HEK293 (cell line): Measurements from ENCODE around the gene GALNS.

Experiments used
- CTCF ChIA-PET: fragments of 350-600 bp; formaldehyde crosslinking; extraction: SDS; loops from one replicate; lab custom pipeline; 2021; ENCODE audit warnings: antibody characterized with exemption; lab: Yijun Ruan, JAX
- POLR2A ChIA-PET: fragments of 300-600 bp; formaldehyde crosslinking; extraction: SDS; loops from one replicate; lab custom pipeline; 2020; ENCODE audit warnings: antibody characterized with exemption, inconsistent platforms; lab: Yijun Ruan, JAX
- H3K27ac ChIP-seq: fragments of 200-500 bp; sonication (Bioruptor generic); 2 replicates; pipeline ENCODE4 v1.5.1; 2014; ENCODE audit warnings: low read depth, low read length, control low read depth, inconsistent platforms; ENCODE audit errors: extremely low read depth
- H3K36me3 ChIP-seq, 2 experiments: fragments of 200-500 bp in 1 of 2; sonication (Bioruptor generic) in 1 of 2; 1 replicate in 1 of 2; 2 replicates in 1 of 2; pipeline ENCODE4 v1.5.1; 2014 to 2017; ENCODE audit warnings: inconsistent platforms in 2 of 2, low read length in 2 of 2; ENCODE audit not compliant: control insufficient read depth in 2 of 2, insufficient read depth in 1 of 2
- H3K4me1 ChIP-seq: fragments of 200-500 bp; sonication (Bioruptor generic); 2 replicates; pipeline ENCODE4 v1.5.1; 2014; ENCODE audit warnings: mild to moderate bottlenecking, low read length, inconsistent platforms; ENCODE audit not compliant: control insufficient read depth, insufficient read depth
- H3K4me3 ChIP-seq: 2 replicates; pipeline ENCODE4 v1.5.1; 2011; ENCODE audit warnings: low read depth, mild to moderate bottlenecking, control low read depth, low read length, moderate library complexity
- H3K9me3 ChIP-seq: fragments of 200-500 bp; sonication (Bioruptor generic); 2 replicates; pipeline ENCODE4 v1.5.1; 2014; ENCODE audit warnings: low read depth, low read length, inconsistent platforms; ENCODE audit not compliant: control insufficient read depth, insufficient read depth
- ATF2 ChIP-seq: fragments of 450-650 bp; formaldehyde crosslinking; IDR thresholded peaks from 2 replicates; pipeline ENCODE4 v1.5.1; 2016; ENCODE audit warnings: missing biosample characterization, missing genetic modification characterization, low read depth
- EGR2 ChIP-seq: fragments of 450-650 bp; formaldehyde crosslinking; IDR thresholded peaks from 2 replicates; pipeline ENCODE4 v1.5.1; 2016; ENCODE audit warnings: low read depth, missing biosample characterization, missing genetic modification characterization
- GLIS2 ChIP-seq: fragments of 450-650 bp; formaldehyde crosslinking; IDR thresholded peaks from 2 replicates; pipeline ENCODE4 v1.5.1; 2016; ENCODE audit warnings: missing biosample characterization, missing genetic modification characterization
- HOXC10 ChIP-seq: sonication (generic); formaldehyde crosslinking; IDR thresholded peaks from 2 replicates; pipeline ENCODE4 v1.8.1; 2023; ENCODE audit warnings: mild to moderate bottlenecking, missing genetic modification reagents
- HOXD13 ChIP-seq: sonication (generic); formaldehyde crosslinking; IDR thresholded peaks from 2 replicates; pipeline ENCODE4 v1.8.0; 2022; ENCODE audit warnings: missing genetic modification reagents, borderline replicate concordance
- KLF1 ChIP-seq: fragments of 450-650 bp; formaldehyde crosslinking; IDR thresholded peaks from 2 replicates; pipeline ENCODE4 v1.5.1; 2016; ENCODE audit warnings: missing biosample characterization, missing genetic modification characterization
- SALL2 ChIP-seq: fragments of 450-650 bp; formaldehyde crosslinking; IDR thresholded peaks from 2 replicates; pipeline ENCODE4 v1.5.0; 2017; ENCODE audit warnings: missing biosample characterization, mild to moderate bottlenecking, missing genetic modification characterization, borderline replicate concordance
- ZBTB8A ChIP-seq: fragments of 450-650 bp; formaldehyde crosslinking; IDR thresholded peaks from 2 replicates; pipeline ENCODE4 v1.5.1; 2016; ENCODE audit warnings: missing biosample characterization, missing genetic modification characterization
- ZFHX2 ChIP-seq: fragments of 450-650 bp; formaldehyde crosslinking; conservative IDR thresholded peaks from 2 replicates; pipeline ENCODE4 v1.5.1; 2016; ENCODE audit warnings: missing biosample characterization, missing genetic modification characterization
- ZFP3 ChIP-seq: fragments of 450-650 bp; formaldehyde crosslinking; IDR thresholded peaks from 2 replicates; pipeline ENCODE4 v1.5.1; 2016; ENCODE audit warnings: low read depth, missing biosample characterization, missing genetic modification characterization
- ZFP41 ChIP-seq: fragments of 450-650 bp; formaldehyde crosslinking; IDR thresholded peaks from 2 replicates; pipeline ENCODE4 v1.5.1; 2016; ENCODE audit warnings: missing biosample characterization, missing genetic modification characterization, borderline replicate concordance
- ZNF10 ChIP-seq: fragments of 450-650 bp; formaldehyde crosslinking; IDR thresholded peaks from 2 replicates; pipeline ENCODE4 v1.5.1; 2017; ENCODE audit warnings: missing biosample characterization, missing genetic modification characterization
- ZNF169 ChIP-seq: fragments of 450-650 bp; formaldehyde crosslinking; IDR thresholded peaks from 2 replicates; pipeline ENCODE4 v1.5.1; 2016; ENCODE audit warnings: missing biosample characterization, missing genetic modification characterization
- ZNF2 ChIP-seq: fragments of 450-650 bp; formaldehyde crosslinking; IDR thresholded peaks from 2 replicates; pipeline ENCODE4 v1.5.1; 2016; ENCODE audit warnings: missing biosample characterization, missing genetic modification characterization
- ZNF211 ChIP-seq: fragments of 450-650 bp; formaldehyde crosslinking; IDR thresholded peaks from 2 replicates; pipeline ENCODE4 v1.5.1; 2016; ENCODE audit warnings: low read depth, missing biosample characterization, missing genetic modification characterization
- ZNF214 ChIP-seq: fragments of 450-650 bp; formaldehyde crosslinking; IDR thresholded peaks from 2 replicates; pipeline ENCODE4 v1.5.1; 2017; ENCODE audit warnings: missing biosample characterization, mild to moderate bottlenecking, missing genetic modification characterization, borderline replicate concordance
- ZNF501 ChIP-seq: fragments of 450-650 bp; formaldehyde crosslinking; IDR thresholded peaks from 2 replicates; pipeline ENCODE4 v1.5.1; 2016; ENCODE audit warnings: missing biosample characterization, missing genetic modification characterization
- ZNF514 ChIP-seq: fragments of 450-650 bp; formaldehyde crosslinking; IDR thresholded peaks from 2 replicates; pipeline ENCODE4 v1.5.1; 2016; ENCODE audit warnings: missing biosample characterization, missing genetic modification characterization
- ZNF555 ChIP-seq: fragments of 450-650 bp; formaldehyde crosslinking; conservative IDR thresholded peaks from 2 replicates; pipeline ENCODE4 v1.5.1; 2017; ENCODE audit warnings: missing biosample characterization, mild to moderate bottlenecking, missing genetic modification characterization, inconsistent platforms
- ZNF560 ChIP-seq: fragments of 450-650 bp; formaldehyde crosslinking; IDR thresholded peaks from 2 replicates; pipeline ENCODE4 v1.5.1; 2017; ENCODE audit warnings: missing biosample characterization, missing genetic modification characterization, borderline replicate concordance
- ZNF621 ChIP-seq: fragments of 450-650 bp; formaldehyde crosslinking; IDR thresholded peaks from 2 replicates; pipeline ENCODE4 v1.5.1; 2017; ENCODE audit warnings: missing biosample characterization, missing genetic modification characterization
- ZNF624 ChIP-seq: fragments of 450-650 bp; formaldehyde crosslinking; IDR thresholded peaks from 2 replicates; pipeline ENCODE4 v1.5.1; 2017; ENCODE audit warnings: missing biosample characterization, missing genetic modification characterization
- ZNF629 ChIP-seq: fragments of 450-650 bp; formaldehyde crosslinking; IDR thresholded peaks from 2 replicates; pipeline ENCODE4 v1.5.1; 2017; ENCODE audit warnings: missing biosample characterization, missing genetic modification characterization
- ZNF677 ChIP-seq: fragments of 450-650 bp; IDR thresholded peaks from 2 replicates; pipeline ENCODE4 v1.5.0; 2018; ENCODE audit warnings: missing biosample characterization, mild to moderate bottlenecking, missing genetic modification characterization, moderate library complexity
- ZNF707 ChIP-seq: fragments of 450-650 bp; formaldehyde crosslinking; IDR thresholded peaks from 2 replicates; pipeline ENCODE4 v1.5.1; 2016; ENCODE audit warnings: missing biosample characterization, missing genetic modification characterization
- ZNF837 ChIP-seq: fragments of 450-650 bp; formaldehyde crosslinking; IDR thresholded peaks from 2 replicates; pipeline ENCODE4 v1.5.1; 2016; ENCODE audit warnings: missing biosample characterization, missing genetic modification characterization
- ZSCAN5A ChIP-seq: fragments of 450-650 bp; formaldehyde crosslinking; IDR thresholded peaks from 2 replicates; pipeline ENCODE4 v1.5.1; 2016; ENCODE audit warnings: missing biosample characterization, missing genetic modification characterization
- TF ChIP-seq, protein P1 (sequence below): fragments of 450-650 bp; formaldehyde crosslinking; IDR thresholded peaks from 2 replicates; pipeline ENCODE4 v1.5.1; 2016; ENCODE audit warnings: missing biosample characterization, missing genetic modification characterization, low read depth
- TF ChIP-seq, protein P2 (sequence below): fragments of 450-650 bp; formaldehyde crosslinking; IDR thresholded peaks from 2 replicates; pipeline ENCODE4 v1.5.1; 2017; ENCODE audit warnings: missing biosample characterization, missing genetic modification characterization

Gene GALNS

GRCh38 chr16:88818575-88818874 is 38.2 kb downstream of the GALNS start (continued):
- no peak for TF ChIP-seq ZNF501 (tag by site-specific recombination)
- TF ChIP-seq EGR2 (tag by site-specific recombination), result no peak
- no peak for TF ChIP-seq ZNF555 (tag by site-specific recombination)

GRCh38 chr16:88817785-88818574 is 38.8 kb downstream of the GALNS start:
- TF ChIP-seq ZFP41 (tag by site-specific recombination), result no peak
- no peak for TF ChIP-seq ZNF514
- no peak for TF ChIP-seq ZNF211 (tag by site-specific recombination)
- TF ChIP-seq, protein P1, sequence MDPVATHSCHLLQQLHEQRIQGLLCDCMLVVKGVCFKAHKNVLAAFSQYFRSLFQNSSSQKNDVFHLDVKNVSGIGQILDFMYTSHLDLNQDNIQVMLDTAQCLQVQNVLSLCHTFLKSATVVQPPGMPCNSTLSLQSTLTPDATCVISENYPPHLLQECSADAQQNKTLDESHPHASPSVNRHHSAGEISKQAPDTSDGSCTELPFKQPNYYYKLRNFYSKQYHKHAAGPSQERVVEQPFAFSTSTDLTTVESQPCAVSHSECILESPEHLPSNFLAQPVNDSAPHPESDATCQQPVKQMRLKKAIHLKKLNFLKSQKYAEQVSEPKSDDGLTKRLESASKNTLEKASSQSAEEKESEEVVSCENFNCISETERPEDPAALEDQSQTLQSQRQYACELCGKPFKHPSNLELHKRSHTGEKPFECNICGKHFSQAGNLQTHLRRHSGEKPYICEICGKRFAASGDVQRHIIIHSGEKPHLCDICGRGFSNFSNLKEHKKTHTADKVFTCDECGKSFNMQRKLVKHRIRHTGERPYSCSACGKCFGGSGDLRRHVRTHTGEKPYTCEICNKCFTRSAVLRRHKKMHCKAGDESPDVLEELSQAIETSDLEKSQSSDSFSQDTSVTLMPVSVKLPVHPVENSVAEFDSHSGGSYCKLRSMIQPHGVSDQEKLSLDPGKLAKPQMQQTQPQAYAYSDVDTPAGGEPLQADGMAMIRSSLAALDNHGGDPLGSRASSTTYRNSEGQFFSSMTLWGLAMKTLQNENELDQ (tag by site-specific recombination), result no peak
- TF ChIP-seq ZNF2 (tag by site-specific recombination), result no peak
- TF ChIP-seq ZFHX2, result peak; percentile 59
- TF ChIP-seq ZNF560 (tag by site-specific recombination), result no peak
- TF ChIP-seq ZSCAN5A (tag by site-specific recombination), result no peak
- TF ChIP-seq, protein P2, sequence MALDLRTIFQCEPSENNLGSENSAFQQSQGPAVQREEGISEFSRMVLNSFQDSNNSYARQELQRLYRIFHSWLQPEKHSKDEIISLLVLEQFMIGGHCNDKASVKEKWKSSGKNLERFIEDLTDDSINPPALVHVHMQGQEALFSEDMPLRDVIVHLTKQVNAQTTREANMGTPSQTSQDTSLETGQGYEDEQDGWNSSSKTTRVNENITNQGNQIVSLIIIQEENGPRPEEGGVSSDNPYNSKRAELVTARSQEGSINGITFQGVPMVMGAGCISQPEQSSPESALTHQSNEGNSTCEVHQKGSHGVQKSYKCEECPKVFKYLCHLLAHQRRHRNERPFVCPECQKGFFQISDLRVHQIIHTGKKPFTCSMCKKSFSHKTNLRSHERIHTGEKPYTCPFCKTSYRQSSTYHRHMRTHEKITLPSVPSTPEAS, result no peak
- no peak for TF ChIP-seq ZNF837 (tag by site-specific recombination)
- no peak for TF ChIP-seq ZNF214
- no peak for TF ChIP-seq ATF2 (tag by site-specific recombination)
- TF ChIP-seq GLIS2 (tag by site-specific recombination), result no peak
- no peak for TF ChIP-seq ZNF629 (tag by site-specific recombination)
- TF ChIP-seq ZNF624 (tag by site-specific recombination), result no peak
- no peak for TF ChIP-seq ZFP3
- peak; percentile 51 for TF ChIP-seq EGR2 (tag by site-specific recombination)
- no peak for TF ChIP-seq ZNF10
- no peak for TF ChIP-seq SALL2
- TF ChIP-seq ZBTB8A (tag by site-specific recombination), result no peak
- TF ChIP-seq ZNF707, result no peak
- TF ChIP-seq ZNF677 (tag by site-specific recombination), result no peak
- TF ChIP-seq ZNF169 (tag by site-specific recombination), result no peak
- no peak for TF ChIP-seq HOXC10 (CRISPR knock-in tag)
- TF ChIP-seq HOXD13 (CRISPR knock-in tag), result no peak
- TF ChIP-seq KLF1, result 0 out of 2 replicates have a peak, but pooled peaks have one; percentile 6
- no peak for TF ChIP-seq ZNF621 (tag by site-specific recombination)
- CTCF ChIA-PET, result interaction anchor here (1.2 to 1.4 kb wide), 3 partner anchors 10 to 107 kb away, joined by 3 read pairs; no protein-coding TSS in a partner anchor
- Histone ChIP-seq H3K9me3 (no peaks in the 10 kb centered on the region), H3K36me3 (peaks cover 0 to 3% of the 10 kb centered on the region in 2 experiments; a peak in 1 of 3 replicates), H3K4me1 (no peaks in the 10 kb centered on the region), H3K4me3 (no peak overlapping the region), H3K27ac (no peak overlapping the region)
- POLR2A ChIA-PET, result no interaction called here
